ENCODE data around the gene AKAP13. TPM values are rescaled to one million over a fixed set of nuclear protein-coding genes. Genes with fewer than 3 reads are reported as not detected.
A peak's percentile ranks its signal among the peaks of the same experiment; 100 is the strongest.

AKAP13 gene
- total and polyA plus RNA-seq, 2 of the 13 experiments (the other 11 are each of a cell fraction or from before 2014, with no cell fraction given): 6.7 to 27.1 TPM

GRCh38 chr15:85563328-85563727, 182.9 kb downstream of the AKAP13 start:
- DNase-seq (ENCODE audit: low spot score) (peak; percentile 36), ATAC-seq (no peak; the same call in 2 of the 3 replicates), FAIRE-seq (peak; percentile 26)
- TF ChIP-seq ZSCAN5A (CRISPR knock-in tag; IDR thresholded peaks at IDR 0.05; ENCODE audit: borderline replicate concordance) (no peak), GATAD2A (CRISPR knock-in tag; IDR thresholded peaks at IDR 0.05) (0 out of 2 replicates have a peak, but pooled peaks have one; percentile 18), ZNF282 (IDR thresholded peaks at IDR 0.05; ENCODE audit: partially characterized antibody) (no peak), MED8 (CRISPR knock-in tag; IDR thresholded peaks at IDR 0.05; ENCODE audit: insufficient replicate concordance) (no peak), ZNF788 (CRISPR knock-in tag; IDR thresholded peaks at IDR 0.05; ENCODE audit: borderline replicate concordance) (no peak), ZNF326 (CRISPR knock-in tag; IDR thresholded peaks at IDR 0.05; ENCODE audit: borderline replicate concordance) (no peak), ZNF30 (CRISPR knock-in tag; IDR thresholded peaks at IDR 0.05) (no peak), HNF4A (CRISPR knock-in tag; IDR thresholded peaks at IDR 0.05) (peak; percentile 37), YEATS2 (CRISPR knock-in tag; IDR thresholded peaks at IDR 0.05; ENCODE audit: borderline replicate concordance) (no peak), ZNF3 (CRISPR knock-in tag; IDR thresholded peaks at IDR 0.05) (no peak), PITX1 (CRISPR knock-in tag; IDR thresholded peaks at IDR 0.05) (no peak), DPF2 (CRISPR knock-in tag; IDR thresholded peaks at IDR 0.05; ENCODE audit: borderline replicate concordance, low read depth) (no peak)
- no peak overlapping the region for H3K27ac ChIP-seq (ENCODE audit: extremely low read length, insufficient read depth, low read length)
- intact Hi-C loops (cut with micrococcal nuclease; ENCODE audit: unreplicated experiment) (no loop called here), in situ Hi-C loops (cut with HindIII; ENCODE audit: extremely low pct_ligation_motif_present, low pct_unique_long_range_greater_than_20kb) (no loop called here)
- H3K4me2 ChIP-seq (ENCODE audit: low read depth, low read length): no peak overlapping the region
- BruUV-seq (replicated peaks): no TSS peak
- no peak overlapping the region for H3K4me3 ChIP-seq (replicated peaks in 1 of 3; ENCODE audit: insufficient read depth in 1 of 3, low read depth in 2 of 3, low read length in 3 of 3)
- no peaks in the 10 kb centered on the region for H3K36me3 ChIP-seq (replicated peaks in 1 of 2; ENCODE audit: control insufficient read depth in 1 of 2, insufficient read depth in 2 of 2, low read length in 2 of 2)
- H2AFZ ChIP-seq (ENCODE audit: low read length): no peak overlapping the region
- POLR2A ChIA-PET: no interaction called here
- H3K9me3 ChIP-seq (ENCODE audit: low read length): no peaks in the 10 kb centered on the region
- H3K27me3 ChIP-seq (ENCODE audit: control insufficient read depth in 1 of 2, insufficient read depth in 2 of 2, low read length in 2 of 2): no peaks in the 10 kb centered on the region; a peak in 1 of 5 replicates
- no peaks in the 10 kb centered on the region for H3K79me2 ChIP-seq (ENCODE audit: insufficient read depth, low read length)
- CTCF ChIA-PET (ENCODE audit: low intra/inter-chr PET ratio, low total read pairs): no interaction called here
- WGBS (ENCODE audit: low lambda C conversion rate): 70% methylated on average over 3 of the region's 3 CpGs
- no peaks in the 10 kb centered on the region for H4K20me1 ChIP-seq (ENCODE audit: insufficient read depth, low read length)
- no peak overlapping the region for H3K9ac ChIP-seq (ENCODE audit: insufficient read depth, low read depth, low read length)
- peaks cover 12% of the 10 kb centered on the region for H3K4me1 ChIP-seq (ENCODE audit: insufficient read depth, low read length)
